NB4 (cell line): ENCODE measurements around the gene NRBF2.

Experiments used
- DNase-seq: peaks from one replicate; pipeline ENCODE4 v3.0.0; 2010; ENCODE audit warnings: low read depth
- H3K4me3 ChIP-seq: one replicate; pipeline ENCODE4 v1.5.1; 2011; ENCODE audit warnings: mild to moderate bottlenecking, low read depth, low read length, moderate library complexity
- MYC ChIP-seq: IDR thresholded peaks from 2 replicates; pipeline ENCODE4 v1.6.1; 2011; ENCODE audit warnings: low read depth, low read length
- POLR2A ChIP-seq: IDR thresholded peaks from 2 replicates; pipeline ENCODE4 v1.6.1; 2011; ENCODE audit warnings: mild to moderate bottlenecking; ENCODE audit not compliant: insufficient read length; ENCODE audit errors: extremely low read depth
- TF ChIP-seq, protein P1 (sequence below): IDR thresholded peaks from 2 replicates; pipeline ENCODE4 v1.6.1; 2011; ENCODE audit warnings: low read depth, low read length
- TF ChIP-seq, protein P2 (sequence below): IDR thresholded peaks from one replicate; pipeline ENCODE4 v1.5.1; 2012; ENCODE audit warnings: low read depth, low read length

Gene NRBF2

DNA sequence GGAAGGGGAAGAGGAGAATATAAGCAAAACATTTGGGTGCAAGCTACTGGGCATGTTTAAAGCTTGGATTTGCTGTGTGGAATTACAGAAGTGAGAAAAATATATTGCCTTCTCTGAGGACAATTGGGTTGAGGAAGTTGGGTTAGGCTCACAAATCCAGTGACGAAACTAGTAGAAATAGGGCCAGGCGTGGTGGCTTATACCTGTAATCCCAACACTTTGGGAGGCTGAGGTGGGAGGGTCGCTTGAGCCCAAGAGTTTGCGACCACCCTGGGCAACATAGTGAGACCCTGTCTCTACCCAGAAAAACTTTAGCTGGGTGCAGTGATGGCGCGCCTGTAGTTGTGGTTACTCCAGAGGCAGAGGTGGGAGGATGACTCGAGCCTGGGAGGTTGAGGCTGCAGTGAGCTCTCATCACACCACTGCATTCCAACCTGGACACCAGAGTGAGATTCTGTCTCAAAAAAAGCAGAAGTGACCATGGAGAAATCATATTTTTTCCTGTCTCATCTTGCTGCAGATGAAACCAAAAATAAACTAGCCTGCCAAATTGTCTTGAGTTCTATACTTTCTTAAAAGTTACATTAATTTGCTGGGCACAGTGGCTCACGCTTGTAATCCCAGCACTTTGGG is 22.4 kb downstream of the NRBF2 start:
- no peak overlapping the region for H3K4me3 ChIP-seq
- peak; percentile 55 for DNase-seq
- TF ChIP-seq POLR2A: no peak
- TF ChIP-seq, protein P1, sequence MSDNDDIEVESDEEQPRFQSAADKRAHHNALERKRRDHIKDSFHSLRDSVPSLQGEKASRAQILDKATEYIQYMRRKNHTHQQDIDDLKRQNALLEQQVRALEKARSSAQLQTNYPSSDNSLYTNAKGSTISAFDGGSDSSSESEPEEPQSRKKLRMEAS: no peak
- no peak for TF ChIP-seq MYC
- TF ChIP-seq, protein P2, sequence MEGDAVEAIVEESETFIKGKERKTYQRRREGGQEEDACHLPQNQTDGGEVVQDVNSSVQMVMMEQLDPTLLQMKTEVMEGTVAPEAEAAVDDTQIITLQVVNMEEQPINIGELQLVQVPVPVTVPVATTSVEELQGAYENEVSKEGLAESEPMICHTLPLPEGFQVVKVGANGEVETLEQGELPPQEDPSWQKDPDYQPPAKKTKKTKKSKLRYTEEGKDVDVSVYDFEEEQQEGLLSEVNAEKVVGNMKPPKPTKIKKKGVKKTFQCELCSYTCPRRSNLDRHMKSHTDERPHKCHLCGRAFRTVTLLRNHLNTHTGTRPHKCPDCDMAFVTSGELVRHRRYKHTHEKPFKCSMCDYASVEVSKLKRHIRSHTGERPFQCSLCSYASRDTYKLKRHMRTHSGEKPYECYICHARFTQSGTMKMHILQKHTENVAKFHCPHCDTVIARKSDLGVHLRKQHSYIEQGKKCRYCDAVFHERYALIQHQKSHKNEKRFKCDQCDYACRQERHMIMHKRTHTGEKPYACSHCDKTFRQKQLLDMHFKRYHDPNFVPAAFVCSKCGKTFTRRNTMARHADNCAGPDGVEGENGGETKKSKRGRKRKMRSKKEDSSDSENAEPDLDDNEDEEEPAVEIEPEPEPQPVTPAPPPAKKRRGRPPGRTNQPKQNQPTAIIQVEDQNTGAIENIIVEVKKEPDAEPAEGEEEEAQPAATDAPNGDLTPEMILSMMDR: no peak

DNA sequence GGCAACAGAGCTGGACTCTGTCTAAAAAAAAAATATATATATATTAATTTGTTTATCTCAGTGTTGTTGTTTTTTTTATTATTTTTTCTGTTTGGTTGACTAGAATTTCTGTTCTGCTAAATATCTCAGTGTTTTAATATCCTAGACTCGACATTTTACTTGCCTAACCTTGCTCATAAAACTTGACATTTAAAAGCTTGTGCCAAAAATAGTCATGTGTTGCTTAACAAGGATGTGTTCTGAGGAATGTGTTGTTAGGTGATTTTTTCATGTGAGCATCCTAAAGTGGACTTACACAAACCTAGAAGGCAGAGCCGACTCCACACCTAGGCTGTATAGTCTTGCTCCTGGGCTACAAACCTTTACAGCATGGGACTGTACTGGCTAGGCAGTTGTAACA is 23.1 kb downstream of the NRBF2 start:
- no peak overlapping the region for H3K4me3 ChIP-seq
- TF ChIP-seq MYC (no peak), POLR2A (no peak)
- TF ChIP-seq, protein P2: no peak
- TF ChIP-seq, protein P1: no peak
- DNase-seq: no peak

DNA sequence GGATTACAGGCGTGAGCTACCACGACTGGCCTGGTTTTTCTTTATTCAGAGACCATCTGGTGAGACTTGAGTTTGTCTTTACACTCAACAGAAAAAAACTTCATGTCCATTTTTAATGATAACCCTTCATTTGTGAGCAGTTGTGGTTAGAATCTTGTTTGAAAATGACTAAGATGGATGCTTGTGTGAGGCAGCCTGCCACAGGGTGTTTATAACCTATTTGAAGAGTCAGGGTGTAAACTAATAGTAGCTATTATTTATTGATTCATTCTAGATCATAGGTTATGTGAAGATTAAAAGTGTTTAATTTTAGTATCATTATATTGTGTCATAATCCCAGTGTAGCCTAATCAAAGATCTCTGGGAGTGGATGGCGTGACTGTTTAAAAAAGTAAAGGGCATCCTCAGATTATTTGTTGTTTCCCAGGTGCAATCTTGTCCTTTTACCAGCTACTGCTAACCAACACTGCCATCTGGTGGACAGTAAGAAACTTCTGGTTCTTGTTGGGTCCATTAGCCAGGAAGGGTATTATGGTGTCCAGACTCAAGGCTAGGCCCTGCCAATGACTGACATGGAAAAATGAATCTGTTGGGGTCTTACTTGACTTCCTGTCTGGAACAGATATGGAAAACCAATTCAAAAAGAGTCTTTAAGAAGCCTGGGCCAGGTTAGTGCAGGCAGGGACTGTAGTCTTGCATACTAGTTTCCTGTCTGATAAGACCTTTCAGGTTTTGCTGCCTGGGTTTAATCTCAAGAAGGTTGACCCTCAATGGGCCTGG is 24.9 kb downstream of the NRBF2 start:
- H3K4me3 ChIP-seq: no peak overlapping the region
- peak; percentile 89 for DNase-seq
- TF ChIP-seq, protein P2: peak; percentile 71
- TF ChIP-seq POLR2A: no peak
- TF ChIP-seq, protein P1: no peak

DNA sequence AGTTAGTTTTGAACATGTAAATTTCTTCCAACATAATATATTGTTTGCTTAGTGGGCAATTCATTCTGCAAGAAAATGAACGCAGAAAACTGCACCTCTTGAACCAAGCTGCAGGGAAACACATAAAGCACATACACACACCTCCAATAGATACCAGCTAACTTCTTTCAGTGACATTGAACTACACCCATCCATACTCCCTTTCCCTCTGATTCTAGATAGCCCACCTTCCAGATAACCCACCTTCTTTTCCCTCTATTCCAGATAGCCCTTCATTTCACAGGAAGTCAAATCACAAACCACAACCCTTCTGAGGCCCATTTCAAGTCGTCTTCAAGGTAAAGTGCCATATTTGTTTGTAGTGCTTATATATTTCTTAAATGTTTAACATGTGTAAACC is 28.5 kb downstream of the NRBF2 start:
- TF ChIP-seq, protein P2: no peak
- TF ChIP-seq, protein P1: no peak
- TF ChIP-seq POLR2A (no peak), MYC (no peak)
- no peak for DNase-seq

DNA sequence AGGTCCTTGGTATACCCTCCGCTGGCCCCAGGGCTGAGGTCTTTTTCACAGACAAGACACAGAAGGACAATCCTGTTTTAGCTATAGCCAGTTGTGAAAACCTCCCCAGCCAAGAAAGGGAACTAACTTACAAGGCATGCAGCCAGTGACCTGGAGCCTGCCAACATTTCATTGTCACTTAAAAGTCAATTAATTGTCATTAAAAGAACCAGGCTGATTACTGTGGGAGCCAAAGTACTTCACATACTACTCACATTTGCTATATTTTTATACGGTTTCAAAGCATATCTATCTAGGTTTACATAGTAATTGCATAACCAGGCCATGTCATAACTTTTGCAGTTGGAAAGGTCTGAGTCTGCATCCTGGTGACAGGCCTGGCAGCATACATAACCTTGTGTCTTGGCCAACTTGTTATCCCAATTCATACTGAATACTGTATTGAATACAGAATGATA is 31.1 kb downstream of the NRBF2 start:
- no peak overlapping the region for H3K4me3 ChIP-seq
- TF ChIP-seq, protein P2: no peak
- TF ChIP-seq MYC (no peak), POLR2A (no peak)
- TF ChIP-seq, protein P1: no peak
- peak; percentile 21 for DNase-seq

More for the DNA sequence above, 28.5 kb downstream of the NRBF2 start:
- no peak overlapping the region for H3K4me3 ChIP-seq
